ENCODE measurements around the gene SPAG4. TPM values are rescaled to one million over a fixed set of nuclear protein-coding genes. Genes with fewer than 3 reads are reported as not detected.

Gene SPAG4
- total and polyA plus RNA-seq, 10 of the 15 experiments (the other 5 are each of a cell fraction or from before 2014, with no cell fraction given): 0.90 to 12.5 (median 2.4) TPM

- ChIA-PET POLR2A (interaction anchor here (0.6 to 2.9 kb wide), 7 partner anchors 35 to 799 kb away, joined by 3 to 24 read pairs (median 4); partner anchors contain the start of genes NFS1, RBM39, ROMO1 and SCAND1), SMC1A (ENCODE audit: uncharacterized antibody, unreplicated experiment) (interaction anchor here (0.9 to 4.8 kb wide), 10 partner anchors 22 to 200 kb away, joined by 3 to 28 read pairs (median 4); partner anchors contain the start of genes ERGIC3, RBM39 and SPAG4), RAD21 (ENCODE audit: unreplicated experiment) (interaction anchor here (0.9 to 4.5 kb wide), 6 partner anchors 17 to 121 kb away, joined by 3 to 29 read pairs (median 4); partner anchors contain the start of genes ERGIC3, NFS1, RBM39 and ROMO1), CTCF (interaction anchor here (0.7 to 2.5 kb wide), 6 partner anchors 19 to 79 kb away, joined by 3 to 9 read pairs (median 3); no protein-coding TSS in a partner anchor)
- Histone ChIP-seq H3K9me3 (replicated peaks; ENCODE audit: control insufficient read depth, insufficient read depth, low read length) (no peaks in the 10 kb centered on the region), H3K4me3 (peak overlapping the region; percentile 87), H3K36me3 (ENCODE audit: control insufficient read depth in 2 of 2, insufficient read depth in 2 of 2, low read length in 1 of 2) (0 out of 4 replicates have a peak, but pooled peaks cover 0 to 3% of the 10 kb centered on the region in 2 experiments), H4K20me1 (ENCODE audit: control insufficient read depth, insufficient read depth) (peaks cover 10% of the 10 kb centered on the region), H3K4me2 (ENCODE audit: control insufficient read depth, insufficient read depth) (peak overlapping the region; percentile 98), H3K9ac (ENCODE audit: control insufficient read depth, insufficient read depth, low read length) (peak overlapping the region; percentile 87), H3K79me2 (ENCODE audit: control insufficient read depth, insufficient read depth, low read length) (peaks cover 62% of the 10 kb centered on the region), H3K27me3 (replicated peaks in 1 of 2; ENCODE audit: control insufficient read depth in 2 of 2, insufficient read depth in 2 of 2, low read length in 1 of 2) (no peaks in the 10 kb centered on the region), H2AFZ (ENCODE audit: control insufficient read depth, low read depth, low read length) (peak overlapping the region; percentile 94; the same call in 1 of the 2 replicates), H3K27ac (ENCODE audit: control insufficient read depth, insufficient read depth) (peak overlapping the region; percentile 87), H3K4me1 (ENCODE audit: control insufficient read depth, insufficient read depth, low read length) (peaks cover 10% of the 10 kb centered on the region)
- WGBS (ENCODE audit: insufficient coverage, insufficient replicate concordance, low lambda C conversion rate, missing lambda C conversion rate): 2% methylated on average over 25 of the region's 28 CpGs
- DNase-seq (ENCODE audit: low read depth, low spot score) (no peak), FAIRE-seq (no peak), ATAC-seq (peak; percentile 55)
- no TSS peak for BruUV-seq (replicated peaks)
- intact Hi-C loops (cut with micrococcal nuclease; ENCODE audit: unreplicated experiment): loop anchor here (2.0 kb wide), 2 partner anchors 45 to 79 kb away; partner anchors contain the start of gene RBM39
- in situ Hi-C loops (cut with MboI): no loop called here
- TF ChIP-seq MXI1 (IDR thresholded peaks at IDR 0.05; ENCODE audit: low read depth, low read length) (peak; percentile 61; the same call in 1 of the 2 replicates), IRF5 (IDR thresholded peaks at IDR 0.05; ENCODE audit: borderline replicate concordance) (no peak), NKRF (conservative IDR thresholded peaks at IDR 0.05) (0 out of 2 replicates have a peak, but pooled peaks have one; percentile 15), E2F4 (IDR thresholded peaks at IDR 0.05; ENCODE audit: low read depth, low read length) (no peak), POLR2AphosphoS5 (IDR thresholded peaks at IDR 0.05; ENCODE audit: low read length) (peak; percentile 75), CUX1 (IDR thresholded peaks at IDR 0.05; ENCODE audit: insufficient replicate concordance, low read depth, low read length) (no peak), TAF1 (IDR thresholded peaks at IDR 0.05; ENCODE audit: borderline replicate concordance, low read depth, low read length) (peak; percentile 15; the same call in 1 of the 2 replicates), FOS (IDR thresholded peaks at IDR 0.05; ENCODE audit: borderline replicate concordance, extremely low read depth, insufficient read length) (no peak), SPI1 (IDR thresholded peaks at IDR 0.05; ENCODE audit: borderline replicate concordance, insufficient read depth, low read depth, low read length) (peak; percentile 47; the same call in 1 of the 2 replicates), PML (IDR thresholded peaks at IDR 0.05; ENCODE audit: low read length) (0 out of 2 replicates have a peak, but pooled peaks have one; percentile 10)
These were observed 48.2 kb downstream of the SPAG4 start for GRCh38 chr20:35663516-35664465.

All from GM12878 (cell line).